NCI-H2196 treated with DMSO at 0.1 percent for 48 hours (cell line): Measurements from ENCODE around the gene KDM4C.
A peak's percentile ranks its signal among the peaks of the same experiment; 100 is the strongest.
"Not testable (repeated sequence)": the region's sequence is repeated elsewhere in the genome, so short reads cannot be mapped to it uniquely, and the experiment has no call there.

Experiments used
- DNase-seq: peaks from one replicate; lab custom pipeline; 2025; ENCODE audit not compliant: unreplicated experiment; lab: John Stamatoyannopoulos, UW

Gene KDM4C

GRCh38 chr9:6805532-6805931 lies 47.8 kb downstream of the KDM4C start:
- no peak for DNase-seq

- not testable (repeated sequence) for DNase-seq
Observed at GRCh38 chr9:6806318-6806717, 48.5 kb downstream of the KDM4C start.

GRCh38 chr9:6807669-6808068 lies 49.9 kb downstream of the KDM4C start:
- DNase-seq: not testable (repeated sequence)

- DNase-seq: no peak
Observed at GRCh38 chr9:6811436-6811835, 53.7 kb downstream of the KDM4C start.

- DNase-seq: no peak
Observed at GRCh38 chr9:6816581-6816980, 58.8 kb downstream of the KDM4C start.

- DNase-seq: no peak
Observed at GRCh38 chr9:6818292-6818922, 60.6 kb downstream of the KDM4C start.

GRCh38 chr9:6819112-6819511 lies 61.3 kb downstream of the KDM4C start:
- no peak for DNase-seq

GRCh38 chr9:6819529-6819928 lies 61.8 kb downstream of the KDM4C start:
- no peak for DNase-seq

GRCh38 chr9:6822696-6823095 lies 64.9 kb downstream of the KDM4C start:
- DNase-seq: no peak

GRCh38 chr9:6827439-6828145 lies 69.8 kb downstream of the KDM4C start:
- peak; percentile 23 for DNase-seq

GRCh38 chr9:6829027-6829426 lies 71.3 kb downstream of the KDM4C start:
- DNase-seq: no peak

- no peak for DNase-seq
Observed at GRCh38 chr9:6829536-6829935, 71.8 kb downstream of the KDM4C start.

GRCh38 chr9:6833518-6834192 lies 75.9 kb downstream of the KDM4C start:
- no peak for DNase-seq

- DNase-seq: no peak
Observed at GRCh38 chr9:6834306-6834705, 76.5 kb downstream of the KDM4C start.

GRCh38 chr9:6838158-6838557 lies 80.4 kb downstream of the KDM4C start:
- no peak for DNase-seq

GRCh38 chr9:6842584-6842947 lies 84.8 kb downstream of the KDM4C start:
- DNase-seq: no peak

- no peak for DNase-seq
Observed at GRCh38 chr9:6843742-6844141, 86.0 kb downstream of the KDM4C start.

- DNase-seq: no peak
Observed at GRCh38 chr9:6844267-6844666, 86.5 kb downstream of the KDM4C start.

GRCh38 chr9:6845128-6845826 lies 87.5 kb downstream of the KDM4C start:
- DNase-seq: no peak

GRCh38 chr9:6845880-6846279 lies 88.1 kb downstream of the KDM4C start:
- DNase-seq: no peak

- DNase-seq: no peak
Observed at GRCh38 chr9:6852243-6852963, 94.6 kb downstream of the KDM4C start.
